ENCODE data around the gene CDH23. TPM values are rescaled to one million over a fixed set of nuclear protein-coding genes. Genes with fewer than 3 reads are reported as not detected.

Gene CDH23
- total and polyA plus RNA-seq, 2 donors (not counting 1 experiment from before 2014, with no cell fraction given), result 0.37 to 0.89 TPM

- ChIA-PET CTCF (no interaction called here), POLR2A (no interaction called here)
- intact Hi-C loops (cut with micrococcal nuclease), result no loop called here
- Histone ChIP-seq H3K4me2 (replicated peaks; ENCODE audit: low read depth, low read length, poor library complexity, severe bottlenecking) (no peak overlapping the region), H3K27ac (ENCODE audit: low read length in 2 of 2) (no peak overlapping the region), H3K4me3 (ENCODE audit: control extremely low read depth in 1 of 5, extremely low read depth in 1 of 5, insufficient read depth in 1 of 5, low read depth in 2 of 5, low read length in 4 of 5) (no peak overlapping the region), H2AFZ (ENCODE audit: insufficient read depth, low read depth, low read length, poor library complexity, severe bottlenecking) (no peak overlapping the region), H3K27me3 (replicated peaks in 1 of 4; ENCODE audit: control extremely low read depth in 1 of 4, control insufficient read depth in 3 of 4, insufficient read depth in 4 of 4, low read length in 3 of 4) (no peaks in the 10 kb centered on the region), H3K9ac (ENCODE audit: low read length) (no peak overlapping the region), H3K36me3 (replicated peaks in 1 of 2; ENCODE audit: control extremely low read depth in 1 of 2, control insufficient read depth in 1 of 2, extremely low read depth in 1 of 2, insufficient read depth in 2 of 2, low read length in 1 of 2) (no peaks in the 10 kb centered on the region), H3K4me1 (ENCODE audit: control insufficient read depth in 2 of 2, insufficient read depth in 2 of 2, low read length in 2 of 2) (no peaks in the 10 kb centered on the region), H3K79me2 (ENCODE audit: control insufficient read depth, insufficient read depth, low read length) (no peaks in the 10 kb centered on the region), H3K9me3 (ENCODE audit: control extremely low read depth in 1 of 3, control insufficient read depth in 2 of 3, insufficient read depth in 1 of 3, low read length in 2 of 3) (no peaks in the 10 kb centered on the region), H4K20me1 (ENCODE audit: control insufficient read depth, insufficient read depth, low read length, poor library complexity, severe bottlenecking) (no peaks in the 10 kb centered on the region)
- Mint-ChIP-seq H3K27me3 (no peaks in the 10 kb centered on the region), H3K9me3 (ENCODE audit: insufficient read depth) (no peaks in the 10 kb centered on the region), H3K4me1 (no peaks in the 10 kb centered on the region), H3K27ac (no peak overlapping the region), H3K4me3 (no peak overlapping the region)
- ATAC-seq (ENCODE audit: low read depth) (no peak), DNase-seq (no peak)
- WGBS (ENCODE audit: insufficient coverage), result 85% methylated on average over 8 of the region's 9 CpGs
- TF ChIP-seq CTCF (IDR thresholded peaks at IDR 0.05), result no peak
- TF ChIP-seq EZH2 (IDR thresholded peaks at IDR 0.05; ENCODE audit: borderline replicate concordance, insufficient read depth, low read depth, low read length, poor library complexity, severe bottlenecking), result no peak
Measured at GRCh38 chr10:71440506-71441035, 43.9 kb downstream of the CDH23 start.

GRCh38 chr10:71442000-71442399 is 45.3 kb downstream of the CDH23 start:
- Mint-ChIP-seq H3K4me3 (no peak overlapping the region), H3K27me3 (no peaks in the 10 kb centered on the region), H3K4me1 (no peaks in the 10 kb centered on the region), H3K9me3 (ENCODE audit: insufficient read depth) (no peaks in the 10 kb centered on the region), H3K27ac (no peak overlapping the region)
- TF ChIP-seq CTCF (IDR thresholded peaks at IDR 0.05) (no peak), EZH2 (IDR thresholded peaks at IDR 0.05; ENCODE audit: borderline replicate concordance, insufficient read depth, low read depth, low read length, poor library complexity, severe bottlenecking) (no peak)
- no peaks in the 10 kb centered on the region for H3K9me3 ChIP-seq (ENCODE audit: control extremely low read depth in 1 of 3, control insufficient read depth in 2 of 3, insufficient read depth in 1 of 3, low read length in 2 of 3)
- no peak overlapping the region for H3K4me3 ChIP-seq (ENCODE audit: control extremely low read depth in 1 of 5, extremely low read depth in 1 of 5, insufficient read depth in 1 of 5, low read depth in 2 of 5, low read length in 4 of 5)
- intact Hi-C loops (cut with micrococcal nuclease), result no loop called here
- no peaks in the 10 kb centered on the region for H3K79me2 ChIP-seq (ENCODE audit: control insufficient read depth, insufficient read depth, low read length)
- H3K27me3 ChIP-seq (replicated peaks in 1 of 4; ENCODE audit: control extremely low read depth in 1 of 4, control insufficient read depth in 3 of 4, insufficient read depth in 4 of 4, low read length in 3 of 4), result no peaks in the 10 kb centered on the region
- no peaks in the 10 kb centered on the region for H3K4me1 ChIP-seq (ENCODE audit: control insufficient read depth in 2 of 2, insufficient read depth in 2 of 2, low read length in 2 of 2)
- no peak overlapping the region for H2AFZ ChIP-seq (ENCODE audit: insufficient read depth, low read depth, low read length, poor library complexity, severe bottlenecking)
- H3K36me3 ChIP-seq (replicated peaks in 1 of 2; ENCODE audit: control extremely low read depth in 1 of 2, control insufficient read depth in 1 of 2, extremely low read depth in 1 of 2, insufficient read depth in 2 of 2, low read length in 1 of 2), result no peaks in the 10 kb centered on the region
- no peak for ATAC-seq (ENCODE audit: low read depth)
- no peak overlapping the region for H3K27ac ChIP-seq (ENCODE audit: low read length in 2 of 2)
- no peak for DNase-seq
- ChIA-PET POLR2A (no interaction called here), CTCF (interaction anchor here (0.6 to 0.7 kb wide), 2 partner anchors 63 to 632 kb away, joined by 3 to 4 read pairs; no protein-coding TSS in a partner anchor)
- H4K20me1 ChIP-seq (ENCODE audit: control insufficient read depth, insufficient read depth, low read length, poor library complexity, severe bottlenecking), result no peaks in the 10 kb centered on the region
- H3K9ac ChIP-seq (ENCODE audit: low read length), result no peak overlapping the region
- 94% methylated on average over 3 of the region's 3 CpGs for WGBS (ENCODE audit: insufficient coverage)
- H3K4me2 ChIP-seq (replicated peaks; ENCODE audit: low read depth, low read length, poor library complexity, severe bottlenecking), result no peak overlapping the region
